Endothelial cell of umbilical vein (primary cell): ENCODE measurements around the gene MOB2. TPM values are rescaled to one million over a fixed set of nuclear protein-coding genes. Genes with fewer than 3 reads are reported as not detected.

Experiments
- BruUV-seq: library from RNA; stranded (reverse); fragments of 400-500 nt; replicated peaks from 2 replicates; lab custom pipeline; 2021; lab: Mats Ljungman, UMichigan
- CTCF ChIA-PET: fragments of 300-600, 350-600 bp; sonication (Branson Sonifier 250); formaldehyde crosslinking; loops from one replicate; lab custom pipeline; 2021; ENCODE audit warnings: antibody characterized with exemption, inconsistent platforms; lab: Charles Lee
- POLR2A ChIA-PET: fragments of 300-600, 350-600 bp; sonication (Branson Sonifier 250); formaldehyde crosslinking; loops from one replicate; lab custom pipeline; 2021; ENCODE audit warnings: antibody characterized with exemption, inconsistent platforms; lab: Charles Lee
- DNase-seq: peaks from one replicate; pipeline ENCODE4 v3.0.0-alpha.2; 2011; ENCODE audit warnings: low read depth, low spot score
- FAIRE-seq: peaks from 2 replicates; lab custom pipeline; 2011; peaks lifted over from hg19 to GRCh38; lab: Jason Lieb, UNC
- H2AFZ ChIP-seq: 2 replicates; pipeline ENCODE4 v1.6.0; 2012; ENCODE audit warnings: low read depth, low read length, control low read depth, inconsistent platforms
- H3K27ac ChIP-seq: 2 replicates; pipeline ENCODE4 v1.5.1; 2011; ENCODE audit warnings: low read depth, mild to moderate bottlenecking, control low read depth, low read length, moderate library complexity; ENCODE audit not compliant: insufficient read depth
- H3K27me3 ChIP-seq, 2 experiments: 2 replicates each; pipeline versions ENCODE4 v1.6.0 to v1.6.1; 2011; ENCODE audit warnings: low read length in 2 of 2, mixed read lengths in 1 of 2; ENCODE audit not compliant: control insufficient read depth in 2 of 2, insufficient read depth in 2 of 2
- H3K36me3 ChIP-seq, 2 experiments: 2 replicates in 1 of 2; 3 replicates in 1 of 2; pipeline ENCODE4 v1.5.1; 2011; ENCODE audit warnings: low read length in 2 of 2, mild to moderate bottlenecking in 1 of 2, moderate library complexity in 1 of 2; ENCODE audit not compliant: control insufficient read depth in 2 of 2, insufficient read depth in 2 of 2; ENCODE audit errors: extremely low read depth in 1 of 2
- H3K4me1 ChIP-seq: 3 replicates; pipeline ENCODE4 v1.5.1; 2011; ENCODE audit warnings: mild to moderate bottlenecking, low read length; ENCODE audit not compliant: control insufficient read depth, insufficient read depth; ENCODE audit errors: extremely low read depth
- H3K4me2 ChIP-seq: 2 replicates; pipeline ENCODE4 v1.6.1; 2011; ENCODE audit warnings: low read length, control low read depth, mixed read lengths; ENCODE audit not compliant: insufficient read depth
- H3K4me3 ChIP-seq, 3 experiments: fragments of 200-600 bp in 1 of 3; sonication (generic), shearing (Covaris generic) in 1 of 3; replicated peaks in 1 of 3; 2 replicates each; pipeline ENCODE4 v1.5.1; 2011 to 2016; ENCODE audit warnings: control low read depth in 3 of 3, low read length in 3 of 3, mild to moderate bottlenecking in 2 of 3, inconsistent platforms in 1 of 3, low read depth in 1 of 3, moderate library complexity in 1 of 3; ENCODE audit not compliant: insufficient read depth in 1 of 3
- H3K79me2 ChIP-seq: 2 replicates; pipeline ENCODE4 v1.6.0; 2012; ENCODE audit warnings: low read length, inconsistent platforms; ENCODE audit not compliant: control insufficient read depth, insufficient read depth
- H3K9ac ChIP-seq: replicated peaks from 2 replicates; pipeline ENCODE3; 2011; ENCODE audit warnings: low read length, control low read depth; ENCODE audit not compliant: insufficient read depth; ENCODE audit errors: extremely low read depth
- H3K9me1 ChIP-seq: replicated peaks from 3 replicates; pipeline ENCODE4 v1.6.0; 2011; ENCODE audit warnings: mild to moderate bottlenecking, low read length; ENCODE audit not compliant: control insufficient read depth, insufficient read depth; ENCODE audit errors: extremely low read depth
- H3K9me3 ChIP-seq: replicated peaks from 2 replicates; pipeline ENCODE4 v1.5.1; 2012; ENCODE audit warnings: low read length, inconsistent platforms; ENCODE audit not compliant: control insufficient read depth, insufficient read depth
- H4K20me1 ChIP-seq: replicated peaks from 2 replicates; pipeline ENCODE3; 2011; ENCODE audit warnings: mild to moderate bottlenecking, low read length; ENCODE audit not compliant: control insufficient read depth, insufficient read depth; ENCODE audit errors: extremely low read depth
- EZH2 ChIP-seq: IDR thresholded peaks from 2 replicates; pipeline ENCODE4 v1.6.1; 2012; ENCODE audit warnings: borderline replicate concordance, low read depth, mild to moderate bottlenecking, moderate library complexity, low read length, inconsistent platforms; ENCODE audit not compliant: severe bottlenecking
- FOS ChIP-seq: IDR thresholded peaks from 2 replicates; pipeline ENCODE4 v1.6.1; 2011; ENCODE audit warnings: mild to moderate bottlenecking, low read length, moderate library complexity, borderline replicate concordance; ENCODE audit not compliant: insufficient read depth
- GATA2 ChIP-seq: IDR thresholded peaks from 2 replicates; pipeline ENCODE4 v1.7.0; 2011; ENCODE audit warnings: low read depth, mild to moderate bottlenecking, moderate library complexity, mixed read lengths, low read length; ENCODE audit not compliant: insufficient read length, insufficient read depth
- JUN ChIP-seq: IDR thresholded peaks from 2 replicates; pipeline ENCODE4 v1.6.1; 2011; ENCODE audit warnings: borderline replicate concordance, low read depth; ENCODE audit not compliant: insufficient read length, insufficient read depth
- MYC ChIP-seq: IDR thresholded peaks from one replicate; pipeline ENCODE4 v1.6.1; 2011; ENCODE audit warnings: mild to moderate bottlenecking, low read depth, low read length
- POLR2A ChIP-seq: IDR thresholded peaks from 2 replicates; pipeline ENCODE4 v1.6.1; 2012; ENCODE audit warnings: low read depth, mild to moderate bottlenecking, control low read depth, low read length
- POLR2AphosphoS5 ChIP-seq: IDR thresholded peaks from 2 replicates; pipeline ENCODE4 v1.6.1; 2012; ENCODE audit warnings: low read depth, mild to moderate bottlenecking, control low read depth, low read length, moderate library complexity; ENCODE audit not compliant: insufficient read depth
- dilution Hi-C: fragments of 300-500 bp; cut with MboI; formaldehyde crosslinking; loops from one replicate; pipeline ENCODE4 v1.15.0; 2019; ENCODE audit warnings: low sequenced_read_pairs; ENCODE audit not compliant: extremely low pct_ligation_motif_present
- intact Hi-C: fragments of 100-400 bp; cut with micrococcal nuclease; formaldehyde crosslinking; loops from one replicate; pipeline ENCODE4 v1.10.0; 2022
- polyA plus RNA-seq, 4 experiments: library from polyadenylated mRNA; depleted of rRNA in 3 of 4; stranded (reverse) in 3 of 4; unstranded in 1 of 4; fragments of >200 nt; gene quantifications; 2 replicates each; pipeline versions ENCODE4 v1.2.1 to v1.2.3, GENCODE V29; 2011 to 2012; ENCODE audit warnings: missing spikeins in 1 of 4
- total RNA-seq: library from RNA; stranded (reverse); gene quantifications from 2 replicates; pipeline ENCODE4 v1.2.3, GENCODE V29; 2021
- TF ChIP-seq, protein P1 (sequence below), 2 donors: IDR thresholded peaks; 1 replicate in 1 of 2; 2 replicates in 1 of 2; pipeline ENCODE4 v1.5.1; 2011; ENCODE audit warnings: low read length in 2 of 2, mild to moderate bottlenecking in 2 of 2, moderate library complexity in 2 of 2, control low read depth in 1 of 2, inconsistent platforms in 1 of 2, low read depth in 1 of 2; ENCODE audit not compliant: insufficient read depth in 1 of 2; ENCODE audit errors: extremely low read depth in 1 of 2
- TF ChIP-seq, protein P2 (sequence below): IDR thresholded peaks from 2 replicates; pipeline ENCODE4 v1.6.1; 2011; ENCODE audit not compliant: insufficient read depth, insufficient read length

MOB2 gene
- total and polyA plus RNA-seq, 2 donors (not counting 3 experiments of a cell fraction or from before 2014, with no cell fraction given) = 38.2 to 50.6 TPM

DNA sequence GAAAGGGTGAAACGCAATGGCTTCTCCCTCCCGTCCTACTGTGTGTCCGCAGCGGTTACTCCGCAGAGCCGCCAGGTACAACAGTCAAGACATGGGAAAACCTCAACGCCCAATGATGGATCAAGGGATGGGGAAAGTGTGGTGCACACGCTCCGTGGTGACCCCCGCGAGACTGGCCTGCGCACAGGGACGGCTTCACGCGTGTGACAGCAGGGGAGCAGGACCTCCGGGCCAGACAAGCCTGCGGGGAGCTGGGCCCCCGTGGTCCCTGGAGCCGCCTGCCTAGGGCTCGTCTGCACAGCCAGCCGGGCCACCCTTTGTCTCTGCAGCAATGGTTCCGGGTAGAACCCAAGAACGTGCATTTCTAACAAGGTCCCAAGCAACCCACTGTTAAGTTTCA is 31.7 kb upstream of the MOB2 start:
- intact Hi-C loops (loop anchor here (5.0 to 10.0 kb wide), 2 partner anchors 134 to 301 kb away; partner anchors contain the start of gene BRSK2), dilution Hi-C loops (no loop called here)
- TF ChIP-seq EZH2 (no peak), FOS (no peak), POLR2A (no peak), GATA2 (no peak), POLR2AphosphoS5 (no peak), MYC (no peak), JUN (no peak)
- TF ChIP-seq, protein P1, sequence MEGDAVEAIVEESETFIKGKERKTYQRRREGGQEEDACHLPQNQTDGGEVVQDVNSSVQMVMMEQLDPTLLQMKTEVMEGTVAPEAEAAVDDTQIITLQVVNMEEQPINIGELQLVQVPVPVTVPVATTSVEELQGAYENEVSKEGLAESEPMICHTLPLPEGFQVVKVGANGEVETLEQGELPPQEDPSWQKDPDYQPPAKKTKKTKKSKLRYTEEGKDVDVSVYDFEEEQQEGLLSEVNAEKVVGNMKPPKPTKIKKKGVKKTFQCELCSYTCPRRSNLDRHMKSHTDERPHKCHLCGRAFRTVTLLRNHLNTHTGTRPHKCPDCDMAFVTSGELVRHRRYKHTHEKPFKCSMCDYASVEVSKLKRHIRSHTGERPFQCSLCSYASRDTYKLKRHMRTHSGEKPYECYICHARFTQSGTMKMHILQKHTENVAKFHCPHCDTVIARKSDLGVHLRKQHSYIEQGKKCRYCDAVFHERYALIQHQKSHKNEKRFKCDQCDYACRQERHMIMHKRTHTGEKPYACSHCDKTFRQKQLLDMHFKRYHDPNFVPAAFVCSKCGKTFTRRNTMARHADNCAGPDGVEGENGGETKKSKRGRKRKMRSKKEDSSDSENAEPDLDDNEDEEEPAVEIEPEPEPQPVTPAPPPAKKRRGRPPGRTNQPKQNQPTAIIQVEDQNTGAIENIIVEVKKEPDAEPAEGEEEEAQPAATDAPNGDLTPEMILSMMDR (IDR thresholded peaks at IDR 0.05; ENCODE audit: extremely low read depth in 1 of 2, insufficient read depth in 1 of 2, low read depth in 1 of 2, low read length in 2 of 2) = no peak
- TF ChIP-seq, protein P2, sequence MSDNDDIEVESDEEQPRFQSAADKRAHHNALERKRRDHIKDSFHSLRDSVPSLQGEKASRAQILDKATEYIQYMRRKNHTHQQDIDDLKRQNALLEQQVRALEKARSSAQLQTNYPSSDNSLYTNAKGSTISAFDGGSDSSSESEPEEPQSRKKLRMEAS = no peak
- peaks cover 18% of the 10 kb centered on the region for H3K79me2 ChIP-seq
- no peak overlapping the region for H3K27ac ChIP-seq
- H3K9me1 ChIP-seq = no peaks in the 10 kb centered on the region
- H3K9ac ChIP-seq = no peak overlapping the region
- CTCF ChIA-PET = interaction anchor here (1.2 kb wide), 1 partner anchor 316 kb away, joined by 4 read pairs; no protein-coding TSS in a partner anchor
- no peaks in the 10 kb centered on the region for H3K9me3 ChIP-seq
- no peak for FAIRE-seq
- no peaks in the 10 kb centered on the region for H3K4me1 ChIP-seq
- no peaks in the 10 kb centered on the region for H3K36me3 ChIP-seq
- POLR2A ChIA-PET = no interaction called here
- no peak for DNase-seq
- H4K20me1 ChIP-seq = peaks cover 3% of the 10 kb centered on the region
- H3K4me3 ChIP-seq = no peak overlapping the region
- no TSS peak for BruUV-seq
- no peak overlapping the region for H3K4me2 ChIP-seq
- H2AFZ ChIP-seq = no peak overlapping the region
- H3K27me3 ChIP-seq = no peaks in the 10 kb centered on the region
